ENCODE measurements around the gene CCDC141. TPM values are rescaled to one million over a fixed set of nuclear protein-coding genes. Genes with fewer than 3 reads are reported as not detected.

Gene CCDC141
- total RNA-seq, 4 donors from 2014 or later: 1.6 to 10.3 (median 5.3) TPM

- no peak for TF ChIP-seq POLR2AphosphoS5 (IDR thresholded peaks at IDR 0.05)
- no peak for TF ChIP-seq EP300 (IDR thresholded peaks at IDR 0.05)
- no peak for TF ChIP-seq POLR2A (IDR thresholded peaks at IDR 0.05)
- TF ChIP-seq CTCF (IDR thresholded peaks at IDR 0.05): no peak
- 0 to 67% methylated on average over 1 of the region's 1 CpG for WGBS, 2 donors (ENCODE audit: low coverage in 1 of 2)
- no peaks in the 10 kb centered on the region for H3K27me3 ChIP-seq
- H3K9me3 ChIP-seq: no peaks in the 10 kb centered on the region
- peaks cover 0 to 6% (median 0%) of the 10 kb centered on the region in 3 donors for H3K4me1 ChIP-seq
- no peak for ATAC-seq
- H3K4me3 ChIP-seq: no peak overlapping the region
- H3K36me3 ChIP-seq: no peaks in the 10 kb centered on the region
- H3K27ac ChIP-seq: no peak overlapping the region
These were observed 224.8 kb downstream of the CCDC141 start for GRCh38 chr2:178825183-178825582.

GRCh38 chr2:178824181-178824580 is 225.8 kb downstream of the CCDC141 start:
- 87 to 92% methylated on average over 4 of the region's 7 CpGs for WGBS, 2 donors (ENCODE audit: low coverage in 1 of 2)
- no peak for ATAC-seq
- Histone ChIP-seq H3K9me3 (no peaks in the 10 kb centered on the region), H3K4me3 (no peak overlapping the region), H3K27ac (no peak overlapping the region), H3K4me1 (peaks cover 0 to 16% (median 3%) of the 10 kb centered on the region in 3 donors), H3K27me3 (no peaks in the 10 kb centered on the region), H3K36me3 (no peaks in the 10 kb centered on the region)
- TF ChIP-seq CTCF (IDR thresholded peaks at IDR 0.05): no peak
- no peak for TF ChIP-seq POLR2A (IDR thresholded peaks at IDR 0.05)
- TF ChIP-seq POLR2AphosphoS5 (IDR thresholded peaks at IDR 0.05): no peak
- no peak for TF ChIP-seq EP300 (IDR thresholded peaks at IDR 0.05)

GRCh38 chr2:178819992-178820391 is 229.9 kb downstream of the CCDC141 start:
- peaks cover 0 to 10% (median 3%) of the 10 kb centered on the region in 3 donors for H3K4me1 ChIP-seq
- H3K9me3 ChIP-seq: no peaks in the 10 kb centered on the region
- ATAC-seq: no peak
- no peak for TF ChIP-seq POLR2AphosphoS5 (IDR thresholded peaks at IDR 0.05)
- no peak for TF ChIP-seq EP300 (IDR thresholded peaks at IDR 0.05)
- TF ChIP-seq POLR2A (IDR thresholded peaks at IDR 0.05): no peak
- TF ChIP-seq CTCF (IDR thresholded peaks at IDR 0.05): no peak
- H3K27me3 ChIP-seq: no peaks in the 10 kb centered on the region
- H3K27ac ChIP-seq: peak overlapping the region in 1 of 4 donors; percentile 39
- WGBS, 2 donors (ENCODE audit: low coverage in 1 of 2): 21 to 25% methylated on average over 4 of the region's 4 CpGs
- H3K36me3 ChIP-seq: no peaks in the 10 kb centered on the region
- H3K4me3 ChIP-seq: no peak overlapping the region

- Histone ChIP-seq H3K36me3 (no peaks in the 10 kb centered on the region), H3K9me3 (no peaks in the 10 kb centered on the region), H3K27me3 (no peaks in the 10 kb centered on the region), H3K27ac (no peak overlapping the region), H3K4me1 (peaks cover 0 to 10% (median 3%) of the 10 kb centered on the region in 3 donors), H3K4me3 (no peak overlapping the region)
- no peak for TF ChIP-seq POLR2AphosphoS5 (IDR thresholded peaks at IDR 0.05)
- TF ChIP-seq CTCF (IDR thresholded peaks at IDR 0.05): no peak
- TF ChIP-seq POLR2A (IDR thresholded peaks at IDR 0.05): no peak
- no peak for TF ChIP-seq EP300 (IDR thresholded peaks at IDR 0.05)
- no peak for ATAC-seq
- 81 to 86% methylated on average over 1 of the region's 1 CpG for WGBS, 2 donors (ENCODE audit: low coverage in 1 of 2)
These were observed 230.6 kb downstream of the CCDC141 start for GRCh38 chr2:178819147-178819875.

- no peak for ATAC-seq
- no peak for TF ChIP-seq EP300 (IDR thresholded peaks at IDR 0.05)
- TF ChIP-seq POLR2A (IDR thresholded peaks at IDR 0.05): no peak
- TF ChIP-seq POLR2AphosphoS5 (IDR thresholded peaks at IDR 0.05): no peak
- TF ChIP-seq CTCF (IDR thresholded peaks at IDR 0.05): no peak
- WGBS, 2 donors (ENCODE audit: low coverage in 1 of 2): 28 to 53% methylated on average over 1 to 2 of the region's 2 CpGs
These were observed 238.0 kb downstream of the CCDC141 start for GRCh38 chr2:178811901-178812300.

More at GRCh38 chr2:178811901-178812300, 238.0 kb downstream of the CCDC141 start:
- Histone ChIP-seq H3K4me3 (no peak overlapping the region), H3K27me3 (no peaks in the 10 kb centered on the region), H3K9me3 (no peaks in the 10 kb centered on the region), H3K36me3 (no peaks in the 10 kb centered on the region), H3K4me1 (peaks cover 0 to 11% (median 0%) of the 10 kb centered on the region in 3 donors), H3K27ac (no peak overlapping the region)
